ENCODE data around the gene RNF223. TPM values are rescaled to one million over a fixed set of nuclear protein-coding genes. Genes with fewer than 3 reads are reported as not detected.

Gene RNF223
- total RNA-seq, result 1 to 10 TPM; 1.0 to 2.4 (median 1.8) TPM

DNA sequence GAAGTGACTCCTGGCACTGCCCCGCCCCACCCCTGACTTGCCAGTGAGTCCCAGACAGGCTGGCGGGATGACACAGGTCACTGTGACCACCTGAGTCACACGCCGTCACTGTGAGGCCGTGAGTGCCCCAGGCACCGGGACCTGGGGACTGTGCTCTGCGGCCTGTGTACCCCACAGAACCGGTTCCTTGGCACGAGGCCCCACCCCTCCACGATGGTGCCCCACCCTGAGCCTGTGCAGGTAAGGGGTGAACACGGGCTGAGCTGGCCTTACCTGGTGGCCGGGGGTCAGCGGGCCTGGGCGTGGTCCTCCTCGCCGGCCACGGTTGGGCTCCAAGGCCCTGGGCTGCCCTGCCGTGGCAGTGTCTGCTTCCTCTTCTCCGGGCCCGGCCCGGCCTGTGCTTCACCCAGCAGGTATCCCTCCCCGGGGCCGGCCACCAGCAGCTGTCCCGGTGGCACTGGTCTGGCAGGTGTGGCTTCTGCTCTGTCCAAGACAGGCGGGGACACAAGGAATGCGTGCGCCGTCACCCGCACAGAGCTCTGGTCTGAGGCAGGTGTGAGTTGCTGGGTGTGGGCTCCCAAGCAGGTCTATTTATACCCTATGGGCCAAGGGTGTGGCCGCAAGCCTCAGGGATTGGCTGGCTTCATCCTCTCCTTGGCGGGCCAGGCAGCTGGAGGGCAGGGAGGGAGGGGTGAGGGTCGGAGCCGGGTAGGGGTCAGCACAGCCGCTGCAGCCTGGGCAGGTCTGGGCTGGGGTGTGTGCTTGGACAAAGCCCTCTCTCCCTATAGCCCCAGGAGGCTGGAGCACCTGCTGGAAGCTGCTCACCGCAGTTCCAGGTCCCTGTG is at the start of gene RNF223:
TSS of gene RNF223 (minus strand) at position 564 of the 845 bp plus-strand sequence. CDS start 1,740 bp downstream, outside the sequence.
- 57 to 80% methylated on average over 1 to 32 of the region's 35 CpGs for WGBS, 2 donors
- peaks cover 4 to 23% (median 15%) of the 10 kb centered on the region in 4 donors for H3K4me1 ChIP-seq
- H3K36me3 ChIP-seq, result no peaks in the 10 kb centered on the region
- H3K27ac ChIP-seq, result peak within 1 kb of the TSS; percentile 34 to 73 (median 52)
- peak within 1 kb of the TSS in 3 of 4 donors; percentile 21 to 37 (median 23) for H3K4me3 ChIP-seq
- TF ChIP-seq, protein P1, sequence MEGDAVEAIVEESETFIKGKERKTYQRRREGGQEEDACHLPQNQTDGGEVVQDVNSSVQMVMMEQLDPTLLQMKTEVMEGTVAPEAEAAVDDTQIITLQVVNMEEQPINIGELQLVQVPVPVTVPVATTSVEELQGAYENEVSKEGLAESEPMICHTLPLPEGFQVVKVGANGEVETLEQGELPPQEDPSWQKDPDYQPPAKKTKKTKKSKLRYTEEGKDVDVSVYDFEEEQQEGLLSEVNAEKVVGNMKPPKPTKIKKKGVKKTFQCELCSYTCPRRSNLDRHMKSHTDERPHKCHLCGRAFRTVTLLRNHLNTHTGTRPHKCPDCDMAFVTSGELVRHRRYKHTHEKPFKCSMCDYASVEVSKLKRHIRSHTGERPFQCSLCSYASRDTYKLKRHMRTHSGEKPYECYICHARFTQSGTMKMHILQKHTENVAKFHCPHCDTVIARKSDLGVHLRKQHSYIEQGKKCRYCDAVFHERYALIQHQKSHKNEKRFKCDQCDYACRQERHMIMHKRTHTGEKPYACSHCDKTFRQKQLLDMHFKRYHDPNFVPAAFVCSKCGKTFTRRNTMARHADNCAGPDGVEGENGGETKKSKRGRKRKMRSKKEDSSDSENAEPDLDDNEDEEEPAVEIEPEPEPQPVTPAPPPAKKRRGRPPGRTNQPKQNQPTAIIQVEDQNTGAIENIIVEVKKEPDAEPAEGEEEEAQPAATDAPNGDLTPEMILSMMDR (IDR thresholded peaks at IDR 0.05), result no peak
- TF ChIP-seq EP300 (IDR thresholded peaks at IDR 0.05), result no peak
- peak in 3 of 4 donors; percentile 18 to 78 (median 51) for TF ChIP-seq POLR2A (IDR thresholded peaks at IDR 0.05)
- TF ChIP-seq POLR2AphosphoS5 (IDR thresholded peaks at IDR 0.05), result peak in 1 of 2 donors; percentile 85
- ATAC-seq (ENCODE audit: low FRiP score in 2 of 2), result peak; percentile 47 to 89
- H3K27me3 ChIP-seq, result peaks cover 0 to 24% (median 2%) of the 10 kb centered on the region in 4 donors
- no peaks in the 10 kb centered on the region for H3K9me3 ChIP-seq
- DNase-seq, result peak; percentile 77 to 86

DNA sequence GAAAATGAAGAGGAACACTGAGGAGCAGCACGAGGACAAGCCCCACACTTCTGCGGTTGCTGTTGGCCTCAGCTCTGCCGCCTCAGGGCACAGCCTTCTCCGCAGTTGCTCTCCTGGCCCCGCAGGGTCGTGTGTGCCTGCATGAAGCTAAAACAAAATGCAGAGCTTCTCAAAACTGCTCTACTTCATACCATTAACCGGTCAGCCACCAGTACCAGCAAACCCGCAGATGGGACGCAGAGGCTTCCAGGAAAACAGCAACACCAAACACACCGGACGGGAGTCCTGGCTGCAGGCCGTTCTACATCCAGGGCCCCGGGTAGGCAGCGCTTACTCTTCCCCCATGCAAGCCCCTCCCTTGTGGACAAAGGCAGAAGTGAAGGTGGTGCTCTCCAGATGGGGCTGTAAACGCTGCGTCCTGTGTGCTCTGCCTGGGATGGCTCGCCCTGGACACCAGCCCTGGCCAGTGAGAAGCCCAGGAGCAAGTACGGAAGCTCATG is 48.9 kb upstream of the RNF223 start:
- DNase-seq (no peak), ATAC-seq (ENCODE audit: low FRiP score in 2 of 2) (no peak)
- Histone ChIP-seq H3K4me1 (peaks cover 8 to 29% (median 18%) of the 10 kb centered on the region in 4 donors), H3K27me3 (no peaks in the 10 kb centered on the region), H3K36me3 (no peaks in the 10 kb centered on the region), H3K4me3 (no peak overlapping the region), H3K27ac (no peak overlapping the region), H3K9me3 (no peaks in the 10 kb centered on the region)
- WGBS, 2 donors, result 73 to 75% methylated on average over 12 to 18 of the region's 18 CpGs
- TF ChIP-seq, protein P1 (IDR thresholded peaks at IDR 0.05), result no peak
- no peak for TF ChIP-seq EP300 (IDR thresholded peaks at IDR 0.05)
- no peak for TF ChIP-seq POLR2A (IDR thresholded peaks at IDR 0.05)
- no peak for TF ChIP-seq POLR2AphosphoS5 (IDR thresholded peaks at IDR 0.05)

DNA sequence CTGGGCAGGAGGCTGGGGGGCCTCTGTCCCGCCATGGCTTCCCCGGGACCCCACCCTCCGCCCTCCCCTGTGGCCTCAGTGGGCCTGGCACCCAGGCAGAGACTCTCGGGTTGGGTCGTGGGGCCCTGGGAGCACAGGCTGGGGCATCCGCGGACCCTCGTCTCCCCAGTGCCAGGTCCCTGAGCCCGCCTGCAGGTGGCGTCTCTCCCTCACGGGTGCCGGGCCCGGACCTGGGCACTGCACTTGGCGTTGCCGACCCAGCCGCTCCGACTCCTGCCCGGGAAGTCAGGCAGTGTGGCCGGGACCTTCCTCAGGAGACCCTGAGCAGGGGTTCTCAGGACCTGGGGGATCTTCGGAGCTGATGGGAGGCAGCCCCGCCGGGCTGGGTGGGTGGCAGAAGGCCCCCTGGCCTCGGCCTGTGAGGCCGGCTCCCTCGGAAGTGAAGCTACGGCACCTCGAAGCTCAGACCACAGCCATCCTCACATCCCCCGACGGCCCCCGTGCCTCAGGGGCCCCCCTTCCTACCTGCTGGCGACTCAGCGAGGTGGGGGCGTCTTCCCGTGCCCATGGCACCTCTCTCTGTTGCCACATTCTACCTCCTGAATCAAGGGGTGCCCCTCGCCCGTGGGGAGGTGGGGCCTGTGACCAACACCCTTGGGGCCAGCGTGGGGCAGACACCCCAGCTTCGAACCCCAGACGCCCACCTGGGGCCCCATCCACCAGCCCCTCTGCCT is 48.1 kb upstream of the RNF223 start:
- peak; percentile 79 to 89 for ATAC-seq (ENCODE audit: low FRiP score in 2 of 2)
- no peaks in the 10 kb centered on the region for H3K36me3 ChIP-seq
- H3K27me3 ChIP-seq, result no peaks in the 10 kb centered on the region
- H3K9me3 ChIP-seq, result no peaks in the 10 kb centered on the region
- H3K27ac ChIP-seq, result no peak overlapping the region
- WGBS, 2 donors, result 16 to 23% methylated on average over 19 to 29 of the region's 39 CpGs
- no peak for TF ChIP-seq POLR2A (IDR thresholded peaks at IDR 0.05)
- TF ChIP-seq, protein P1 (IDR thresholded peaks at IDR 0.05), result peak; percentile 78 to 98 (median 96)
- peak overlapping the region in 2 of 4 donors; percentile 37 to 39 for H3K4me3 ChIP-seq
- peak; percentile 81 to 94 for DNase-seq
- H3K4me1 ChIP-seq, result peaks cover 8 to 31% (median 18%) of the 10 kb centered on the region in 4 donors

DNA sequence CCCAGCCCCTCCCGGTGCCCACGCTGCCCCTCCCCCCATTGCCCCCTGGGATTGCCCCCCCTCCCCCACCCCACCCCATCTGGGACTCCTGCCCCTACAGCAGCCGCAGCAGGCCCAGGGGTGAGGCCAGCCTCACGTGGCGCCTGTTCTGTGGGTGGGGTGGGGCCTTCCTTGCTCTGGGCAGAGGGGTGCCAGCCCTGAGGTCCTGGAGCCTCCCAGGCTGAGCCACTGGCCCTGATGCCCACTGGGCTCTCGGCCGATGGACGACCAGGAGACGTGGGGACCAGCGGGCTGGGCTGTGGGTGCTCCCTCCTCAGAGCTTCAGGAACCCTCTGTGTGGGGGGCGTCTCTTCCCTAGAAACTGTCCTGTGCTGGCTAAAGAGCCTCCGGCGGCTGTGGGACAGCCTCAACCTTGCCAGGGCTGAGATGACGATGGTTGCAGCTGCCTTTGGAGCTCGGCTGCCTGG is 47.5 kb upstream of the RNF223 start:
- no peak for ATAC-seq (ENCODE audit: low FRiP score in 2 of 2)
- TF ChIP-seq, protein P1 (IDR thresholded peaks at IDR 0.05), result no peak
- no peak for TF ChIP-seq POLR2A (IDR thresholded peaks at IDR 0.05)
- no peak for TF ChIP-seq EP300 (IDR thresholded peaks at IDR 0.05)
- no peak for TF ChIP-seq POLR2AphosphoS5 (IDR thresholded peaks at IDR 0.05)
- WGBS, 2 donors, result 59% methylated on average over 10 of the region's 15 CpGs; no CpG with 5 or more reads in 1 of the 2 donors
- no peak overlapping the region for H3K27ac ChIP-seq
- peak overlapping the region in 1 of 4 donors; percentile 39 for H3K4me3 ChIP-seq
- no peaks in the 10 kb centered on the region for H3K27me3 ChIP-seq
- H3K4me1 ChIP-seq, result peaks cover 10 to 37% (median 23%) of the 10 kb centered on the region in 4 donors
- no peaks in the 10 kb centered on the region for H3K36me3 ChIP-seq
- H3K9me3 ChIP-seq, result no peaks in the 10 kb centered on the region
- peak in 1 of 2 donors; percentile 70 for DNase-seq
